GM23338 (cell line): ENCODE results near the gene OR2S2. TPM values are rescaled to one million over a fixed set of nuclear protein-coding genes. Genes with fewer than 3 reads are reported as not detected.

Experiments
- ATAC-seq: fragments of 200-7000 bp; cut with Tn5 transposase; 3 replicates; pipeline ENCODE4 v1.9.1; 2020
- DNase-seq: peaks from one replicate; pipeline ENCODE4 v3.0.0-alpha.2; 2015; ENCODE audit warnings: low spot score
- H2AFZ ChIP-seq: fragments of 200-600 bp; sonication (generic); 2 replicates; pipeline ENCODE4 v1.8.0; 2016; ENCODE audit warnings: antibody characterized with exemption, mild to moderate bottlenecking, moderate library complexity
- H3F3A ChIP-seq: fragments of 200-600 bp; sonication (generic); replicated peaks from 2 replicates; pipeline ENCODE4 v1.8.0; 2017; ENCODE audit warnings: antibody characterized with exemption, mixed run types, low read depth
- H3K27ac ChIP-seq: fragments of 200-600 bp; sonication (generic); 2 replicates; pipeline ENCODE4 v1.6.1; 2016; ENCODE audit warnings: low read depth
- H3K27me3 ChIP-seq: fragments of 200-600 bp; sonication (generic); 2 replicates; pipeline ENCODE4 v1.8.0; 2016; ENCODE audit warnings: mild to moderate bottlenecking, mixed run types, moderate library complexity; ENCODE audit not compliant: insufficient read depth
- H3K36me3 ChIP-seq: fragments of 200-600 bp; sonication (generic); 2 replicates; pipeline ENCODE4 v1.8.0; 2016; ENCODE audit warnings: mild to moderate bottlenecking; ENCODE audit not compliant: insufficient read depth
- H3K4me1 ChIP-seq: fragments of 200-600 bp; sonication (generic); 2 replicates; pipeline ENCODE4 v1.8.0; 2016; ENCODE audit warnings: mild to moderate bottlenecking, moderate library complexity; ENCODE audit not compliant: insufficient read depth
- H3K4me2 ChIP-seq: fragments of 200-600 bp; sonication (generic); 2 replicates; pipeline ENCODE4 v1.7.1; 2017; ENCODE audit warnings: mixed run types
- H3K4me3 ChIP-seq: fragments of 200-600 bp; sonication (generic); 2 replicates; pipeline ENCODE4 v1.6.1; 2016; ENCODE audit warnings: mixed run types
- H3K79me2 ChIP-seq: fragments of 200-600 bp; sonication (generic); replicated peaks from 2 replicates; pipeline ENCODE4 v1.8.0; 2017; ENCODE audit warnings: mild to moderate bottlenecking; ENCODE audit not compliant: insufficient read depth
- H3K9me2 ChIP-seq: fragments of 200-600 bp; sonication (generic); 2 replicates; pipeline ENCODE4 v1.8.0; 2017; ENCODE audit not compliant: insufficient read depth
- H4K20me1 ChIP-seq: fragments of 200-600 bp; sonication (generic); replicated peaks from 2 replicates; pipeline ENCODE4 v1.8.0; 2017; ENCODE audit warnings: mild to moderate bottlenecking; ENCODE audit not compliant: insufficient read depth
- H3K27ac Mint-ChIP-seq: 2 replicates; pipeline ENCODE4 v1.8.0; 2020; ENCODE audit warnings: inconsistent platforms, mild to moderate bottlenecking, moderate library complexity, mixed read lengths
- H3K27me3 Mint-ChIP-seq: 3 replicates; pipeline ENCODE4 v1.8.0; 2022; ENCODE audit warnings: low read depth, mild to moderate bottlenecking, moderate library complexity, mixed read lengths, inconsistent platforms; ENCODE audit not compliant: insufficient read depth, poor library complexity
- H3K36me3 Mint-ChIP-seq: 3 replicates; pipeline ENCODE4 v1.8.0; 2021; ENCODE audit warnings: low read depth, mild to moderate bottlenecking, inconsistent platforms, moderate library complexity, mixed read lengths
- H3K4me1 Mint-ChIP-seq: 3 replicates; pipeline ENCODE4 v1.8.0; 2020; ENCODE audit warnings: mild to moderate bottlenecking, inconsistent platforms, mixed read lengths
- H3K4me3 Mint-ChIP-seq: 3 replicates; pipeline ENCODE4 v1.8.0; 2021; ENCODE audit warnings: moderate library complexity, mild to moderate bottlenecking, inconsistent platforms, mixed read lengths
- H3K9me3 Mint-ChIP-seq: 3 replicates; pipeline ENCODE4 v1.8.0; 2020; ENCODE audit warnings: moderate library complexity, mild to moderate bottlenecking, inconsistent platforms, mixed read lengths
- CREB1 ChIP-seq: fragments of 250-450 bp; sonication (Bioruptor Pico); IDR thresholded peaks from 2 replicates; pipeline ENCODE4 v1.5.0; 2020; ENCODE audit warnings: low read depth, mild to moderate bottlenecking, moderate library complexity
- EZH2 ChIP-seq: fragments of 200-600 bp; sonication (generic); IDR thresholded peaks from one replicate; pipeline ENCODE4 v1.8.0; 2017; ENCODE audit warnings: antibody characterized with exemption, mild to moderate bottlenecking, low read depth; ENCODE audit not compliant: unreplicated experiment
- EZH2phosphoT487 ChIP-seq: fragments of 200-600 bp; sonication (generic); IDR thresholded peaks from one replicate; pipeline ENCODE4 v1.8.1; 2018; ENCODE audit warnings: antibody characterized with exemption; ENCODE audit not compliant: unreplicated experiment
- JUNB ChIP-seq: IDR thresholded peaks from one replicate; pipeline ENCODE4 v1.6.1; 2016; ENCODE audit warnings: antibody characterized with exemption; ENCODE audit not compliant: unreplicated experiment
- NANOG ChIP-seq: IDR thresholded peaks from 2 replicates; pipeline ENCODE4 v1.6.1; 2016; ENCODE audit warnings: antibody characterized with exemption, borderline replicate concordance
- STAT1 ChIP-seq: IDR thresholded peaks from one replicate; pipeline ENCODE4 v1.6.1; 2016; ENCODE audit warnings: antibody characterized with exemption; ENCODE audit not compliant: unreplicated experiment
- ZNF114 ChIP-seq: fragments of 250-450 bp; sonication (Bioruptor Pico); IDR thresholded peaks from 2 replicates; pipeline ENCODE4 v1.5.0; 2020; ENCODE audit warnings: mild to moderate bottlenecking, moderate library complexity
- ZNF331 ChIP-seq: fragments of 250-450 bp; sonication (Bioruptor Pico); IDR thresholded peaks from 2 replicates; pipeline ENCODE4 v1.5.0; 2020; ENCODE audit warnings: low read depth, mild to moderate bottlenecking, moderate library complexity
- polyA plus RNA-seq: library from polyadenylated mRNA; unstranded; fragments of >200 nt; fragmentation: Nextera tagmentation; extraction: Ambion mirVana; gene quantifications from 2 replicates; pipeline ENCODE4 v1.2.1, GENCODE V29; 2016
- total RNA-seq: library from RNA; depleted of rRNA; stranded (reverse); fragments of >200 nt; shearing (Covaris generic); gene quantifications from 2 replicates; pipeline ENCODE4 v1.2.3, GENCODE V29; 2014
- TF ChIP-seq, protein P1 (sequence below), 2 experiments: fragments of 200-600 bp in 1 of 2; sonication (generic) in 1 of 2; conservative IDR thresholded peaks; 2 replicates each; pipeline versions ENCODE4 v1.5.1 to v1.6.1; 2016 to 2017; ENCODE audit warnings: antibody characterized with exemption in 2 of 2, low read depth in 2 of 2, mild to moderate bottlenecking in 2 of 2, moderate library complexity in 1 of 2
- TF ChIP-seq, protein P2 (sequence below): IDR thresholded peaks from one replicate; pipeline ENCODE4 v1.6.1; 2018; ENCODE audit warnings: antibody characterized with exemption; ENCODE audit not compliant: unreplicated experiment
- TF ChIP-seq, protein P3 (sequence below): IDR thresholded peaks from 2 replicates; pipeline ENCODE4 v1.6.1; 2016; ENCODE audit warnings: antibody characterized with exemption

Gene OR2S2
- total and polyA plus RNA-seq, 2 experiments from 2014 or later, result not detected

DNA sequence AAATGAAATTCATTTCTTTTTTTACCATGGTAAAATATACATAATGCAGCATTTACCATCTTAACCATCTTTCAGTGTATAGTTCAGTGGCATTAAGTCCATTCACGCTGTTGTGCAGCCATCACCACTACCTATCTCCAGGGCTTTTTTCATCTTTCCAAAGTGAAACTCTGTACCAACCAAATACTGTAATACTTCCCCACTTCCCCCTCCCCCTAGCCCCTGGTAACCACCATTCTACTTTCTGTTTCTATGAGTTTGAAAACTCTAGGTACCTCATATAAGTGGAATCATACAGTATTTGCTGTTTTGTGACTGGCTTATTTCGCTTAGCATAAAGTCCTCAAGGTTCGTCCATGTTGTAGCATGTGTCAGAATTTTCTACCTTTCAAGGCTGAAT, 25.2 kb downstream of the OR2S2 start:
- no peaks in the 10 kb centered on the region for H4K20me1 ChIP-seq
- Mint-ChIP-seq H3K4me1 (no peaks in the 10 kb centered on the region), H3K27ac (no peak overlapping the region), H3K36me3 (no peaks in the 10 kb centered on the region), H3K4me3 (no peak overlapping the region), H3K27me3 (peaks cover 1% of the 10 kb centered on the region), H3K9me3 (no peaks in the 10 kb centered on the region; the same call in 2 of the 3 replicates)
- TF ChIP-seq STAT1, result no peak
- no peak for TF ChIP-seq NANOG
- TF ChIP-seq, protein P1, sequence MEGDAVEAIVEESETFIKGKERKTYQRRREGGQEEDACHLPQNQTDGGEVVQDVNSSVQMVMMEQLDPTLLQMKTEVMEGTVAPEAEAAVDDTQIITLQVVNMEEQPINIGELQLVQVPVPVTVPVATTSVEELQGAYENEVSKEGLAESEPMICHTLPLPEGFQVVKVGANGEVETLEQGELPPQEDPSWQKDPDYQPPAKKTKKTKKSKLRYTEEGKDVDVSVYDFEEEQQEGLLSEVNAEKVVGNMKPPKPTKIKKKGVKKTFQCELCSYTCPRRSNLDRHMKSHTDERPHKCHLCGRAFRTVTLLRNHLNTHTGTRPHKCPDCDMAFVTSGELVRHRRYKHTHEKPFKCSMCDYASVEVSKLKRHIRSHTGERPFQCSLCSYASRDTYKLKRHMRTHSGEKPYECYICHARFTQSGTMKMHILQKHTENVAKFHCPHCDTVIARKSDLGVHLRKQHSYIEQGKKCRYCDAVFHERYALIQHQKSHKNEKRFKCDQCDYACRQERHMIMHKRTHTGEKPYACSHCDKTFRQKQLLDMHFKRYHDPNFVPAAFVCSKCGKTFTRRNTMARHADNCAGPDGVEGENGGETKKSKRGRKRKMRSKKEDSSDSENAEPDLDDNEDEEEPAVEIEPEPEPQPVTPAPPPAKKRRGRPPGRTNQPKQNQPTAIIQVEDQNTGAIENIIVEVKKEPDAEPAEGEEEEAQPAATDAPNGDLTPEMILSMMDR (conservative IDR thresholded peaks at IDR 0.05; ENCODE audit: low read depth in 2 of 2), result no peak
- TF ChIP-seq EZH2, result no peak
- TF ChIP-seq EZH2phosphoT487, result no peak
- no peak for TF ChIP-seq CREB1 (CRISPR knock-in tag)
- no peak for TF ChIP-seq JUNB
- TF ChIP-seq, protein P2, sequence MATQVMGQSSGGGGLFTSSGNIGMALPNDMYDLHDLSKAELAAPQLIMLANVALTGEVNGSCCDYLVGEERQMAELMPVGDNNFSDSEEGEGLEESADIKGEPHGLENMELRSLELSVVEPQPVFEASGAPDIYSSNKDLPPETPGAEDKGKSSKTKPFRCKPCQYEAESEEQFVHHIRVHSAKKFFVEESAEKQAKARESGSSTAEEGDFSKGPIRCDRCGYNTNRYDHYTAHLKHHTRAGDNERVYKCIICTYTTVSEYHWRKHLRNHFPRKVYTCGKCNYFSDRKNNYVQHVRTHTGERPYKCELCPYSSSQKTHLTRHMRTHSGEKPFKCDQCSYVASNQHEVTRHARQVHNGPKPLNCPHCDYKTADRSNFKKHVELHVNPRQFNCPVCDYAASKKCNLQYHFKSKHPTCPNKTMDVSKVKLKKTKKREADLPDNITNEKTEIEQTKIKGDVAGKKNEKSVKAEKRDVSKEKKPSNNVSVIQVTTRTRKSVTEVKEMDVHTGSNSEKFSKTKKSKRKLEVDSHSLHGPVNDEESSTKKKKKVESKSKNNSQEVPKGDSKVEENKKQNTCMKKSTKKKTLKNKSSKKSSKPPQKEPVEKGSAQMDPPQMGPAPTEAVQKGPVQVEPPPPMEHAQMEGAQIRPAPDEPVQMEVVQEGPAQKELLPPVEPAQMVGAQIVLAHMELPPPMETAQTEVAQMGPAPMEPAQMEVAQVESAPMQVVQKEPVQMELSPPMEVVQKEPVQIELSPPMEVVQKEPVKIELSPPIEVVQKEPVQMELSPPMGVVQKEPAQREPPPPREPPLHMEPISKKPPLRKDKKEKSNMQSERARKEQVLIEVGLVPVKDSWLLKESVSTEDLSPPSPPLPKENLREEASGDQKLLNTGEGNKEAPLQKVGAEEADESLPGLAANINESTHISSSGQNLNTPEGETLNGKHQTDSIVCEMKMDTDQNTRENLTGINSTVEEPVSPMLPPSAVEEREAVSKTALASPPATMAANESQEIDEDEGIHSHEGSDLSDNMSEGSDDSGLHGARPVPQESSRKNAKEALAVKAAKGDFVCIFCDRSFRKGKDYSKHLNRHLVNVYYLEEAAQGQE, result no peak
- no peak for TF ChIP-seq ZNF331 (CRISPR knock-in tag)
- TF ChIP-seq, protein P3, sequence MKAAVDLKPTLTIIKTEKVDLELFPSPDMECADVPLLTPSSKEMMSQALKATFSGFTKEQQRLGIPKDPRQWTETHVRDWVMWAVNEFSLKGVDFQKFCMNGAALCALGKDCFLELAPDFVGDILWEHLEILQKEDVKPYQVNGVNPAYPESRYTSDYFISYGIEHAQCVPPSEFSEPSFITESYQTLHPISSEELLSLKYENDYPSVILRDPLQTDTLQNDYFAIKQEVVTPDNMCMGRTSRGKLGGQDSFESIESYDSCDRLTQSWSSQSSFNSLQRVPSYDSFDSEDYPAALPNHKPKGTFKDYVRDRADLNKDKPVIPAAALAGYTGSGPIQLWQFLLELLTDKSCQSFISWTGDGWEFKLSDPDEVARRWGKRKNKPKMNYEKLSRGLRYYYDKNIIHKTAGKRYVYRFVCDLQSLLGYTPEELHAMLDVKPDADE, result no peak
- no peak for TF ChIP-seq ZNF114 (CRISPR knock-in tag)
- no peaks in the 10 kb centered on the region for H3K36me3 ChIP-seq
- H3K79me2 ChIP-seq, result no peaks in the 10 kb centered on the region
- no peaks in the 10 kb centered on the region for H3F3A ChIP-seq
- H3K9me2 ChIP-seq, result no peaks in the 10 kb centered on the region
- no peak overlapping the region for H3K4me2 ChIP-seq
- no peak for DNase-seq
- H3K27ac ChIP-seq, result no peak overlapping the region
- no peak for ATAC-seq
- no peaks in the 10 kb centered on the region for H3K27me3 ChIP-seq
- H3K4me3 ChIP-seq, result no peak overlapping the region
- H2AFZ ChIP-seq, result no peak overlapping the region
- no peaks in the 10 kb centered on the region for H3K4me1 ChIP-seq
